ENCODE measurements around the gene NPAS3. TPM values are rescaled to one million over a fixed set of nuclear protein-coding genes. Genes with fewer than 3 reads are reported as not detected.

The NPAS3 gene
- total and polyA plus RNA-seq, 4 donors = 0.07 to 0.09 (median 0.08) TPM; not detected in 1

DNA sequence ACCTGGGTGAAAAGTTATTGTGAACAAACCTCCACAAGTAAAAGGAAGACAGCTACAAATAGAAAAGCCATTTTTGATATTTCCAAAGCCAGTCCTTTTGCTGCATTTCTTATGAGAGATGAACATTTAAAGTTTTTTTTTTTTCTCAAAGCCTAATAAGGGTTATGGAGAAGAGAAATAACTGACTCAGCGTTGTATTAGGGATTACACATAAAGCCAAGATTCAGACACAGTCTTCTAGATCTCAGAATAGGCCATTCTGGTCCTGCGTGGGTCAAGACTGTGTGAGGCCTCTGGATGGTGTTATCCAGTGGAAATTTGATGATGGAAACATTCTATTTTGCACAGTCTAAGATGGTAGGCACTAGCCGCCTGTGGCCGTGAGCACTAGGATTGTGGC lies 552.4 kb downstream of the NPAS3 start (continued):
- TF ChIP-seq, protein P1, sequence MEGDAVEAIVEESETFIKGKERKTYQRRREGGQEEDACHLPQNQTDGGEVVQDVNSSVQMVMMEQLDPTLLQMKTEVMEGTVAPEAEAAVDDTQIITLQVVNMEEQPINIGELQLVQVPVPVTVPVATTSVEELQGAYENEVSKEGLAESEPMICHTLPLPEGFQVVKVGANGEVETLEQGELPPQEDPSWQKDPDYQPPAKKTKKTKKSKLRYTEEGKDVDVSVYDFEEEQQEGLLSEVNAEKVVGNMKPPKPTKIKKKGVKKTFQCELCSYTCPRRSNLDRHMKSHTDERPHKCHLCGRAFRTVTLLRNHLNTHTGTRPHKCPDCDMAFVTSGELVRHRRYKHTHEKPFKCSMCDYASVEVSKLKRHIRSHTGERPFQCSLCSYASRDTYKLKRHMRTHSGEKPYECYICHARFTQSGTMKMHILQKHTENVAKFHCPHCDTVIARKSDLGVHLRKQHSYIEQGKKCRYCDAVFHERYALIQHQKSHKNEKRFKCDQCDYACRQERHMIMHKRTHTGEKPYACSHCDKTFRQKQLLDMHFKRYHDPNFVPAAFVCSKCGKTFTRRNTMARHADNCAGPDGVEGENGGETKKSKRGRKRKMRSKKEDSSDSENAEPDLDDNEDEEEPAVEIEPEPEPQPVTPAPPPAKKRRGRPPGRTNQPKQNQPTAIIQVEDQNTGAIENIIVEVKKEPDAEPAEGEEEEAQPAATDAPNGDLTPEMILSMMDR (IDR thresholded peaks at IDR 0.05; ENCODE audit: low read depth, low read length, missing input control) = no peak
- TF ChIP-seq HNF4G (IDR thresholded peaks at IDR 0.05) (no peak), YY1 (IDR thresholded peaks at IDR 0.05) (no peak), FOXA2 (IDR thresholded peaks at IDR 0.05) (no peak), TAF1 (conservative IDR thresholded peaks at IDR 0.05) (no peak)

- no peak for TF ChIP-seq RXRA (IDR thresholded peaks at IDR 0.05)
- no peak for TF ChIP-seq JUND (IDR thresholded peaks at IDR 0.05)
- TF ChIP-seq REST (IDR thresholded peaks at IDR 0.05) = no peak
- TF ChIP-seq ATF3 (IDR thresholded peaks at IDR 0.05) = no peak
- no peak for TF ChIP-seq SP1 (IDR thresholded peaks at IDR 0.05)
- no peak for TF ChIP-seq TAF1 (conservative IDR thresholded peaks at IDR 0.05)
- Histone ChIP-seq H3K9ac (ENCODE audit: low read depth in 1 of 2, low read length in 2 of 2) (no peak overlapping the region), H3K4me3 (ENCODE audit: low read depth in 1 of 3, low read length in 3 of 3) (no peak overlapping the region), H3K4me1 (ENCODE audit: control insufficient read depth in 4 of 4, insufficient read depth in 4 of 4, low read length in 3 of 4) (no peaks in the 10 kb centered on the region), H3K27me3 (ENCODE audit: control insufficient read depth in 4 of 4, insufficient read depth in 4 of 4, low read length in 3 of 4) (peaks cover 0 to 4% (median 0%) of the 10 kb centered on the region in 4 donors), H3K9me3 (ENCODE audit: control insufficient read depth in 4 of 4, low read length in 3 of 4) (peaks cover 0 to 2% (median 0%) of the 10 kb centered on the region in 4 donors), H3K27ac (ENCODE audit: low read depth in 1 of 2, low read length in 2 of 2) (no peak overlapping the region), H3K36me3 (ENCODE audit: control insufficient read depth in 4 of 4, insufficient read depth in 3 of 4, low read depth in 1 of 4, low read length in 3 of 4) (no peaks in the 10 kb centered on the region)
- WGBS = 75% methylated on average over 4 of the region's 4 CpGs
- no peak for DNase-seq (ENCODE audit: low spot score)
Measured at GRCh38 chr14:33492491-33492890, 553.8 kb downstream of the NPAS3 start.

DNA sequence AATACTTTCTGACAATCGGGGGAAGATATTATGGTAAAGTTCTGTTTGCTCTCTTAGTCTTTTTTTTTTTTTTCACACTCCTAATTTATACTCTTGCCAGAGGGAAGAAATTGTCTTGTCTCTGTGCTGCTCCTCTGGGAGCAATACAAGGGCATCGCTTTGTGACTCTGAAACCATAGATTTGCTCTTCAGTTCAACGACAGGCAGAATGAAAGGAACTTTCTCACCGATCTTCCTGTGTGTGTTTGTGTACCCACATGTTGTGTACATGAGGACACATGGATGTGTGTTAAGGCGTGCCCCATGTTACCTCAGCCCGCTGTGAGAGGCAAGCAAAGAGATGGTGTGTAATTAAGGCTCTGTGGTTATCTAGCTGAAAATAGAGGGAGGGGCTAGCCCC lies 554.6 kb downstream of the NPAS3 start:
- no peak overlapping the region for H3K27ac ChIP-seq (ENCODE audit: low read depth in 1 of 2, low read length in 2 of 2)
- TF ChIP-seq, protein P2, sequence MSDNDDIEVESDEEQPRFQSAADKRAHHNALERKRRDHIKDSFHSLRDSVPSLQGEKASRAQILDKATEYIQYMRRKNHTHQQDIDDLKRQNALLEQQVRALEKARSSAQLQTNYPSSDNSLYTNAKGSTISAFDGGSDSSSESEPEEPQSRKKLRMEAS (IDR thresholded peaks at IDR 0.05) = no peak
- H3K36me3 ChIP-seq (ENCODE audit: control insufficient read depth in 4 of 4, insufficient read depth in 3 of 4, low read depth in 1 of 4, low read length in 3 of 4) = no peaks in the 10 kb centered on the region
- no peaks in the 10 kb centered on the region for H3K4me1 ChIP-seq (ENCODE audit: control insufficient read depth in 4 of 4, insufficient read depth in 4 of 4, low read length in 3 of 4)
- H3K27me3 ChIP-seq (ENCODE audit: control insufficient read depth in 4 of 4, insufficient read depth in 4 of 4, low read length in 3 of 4) = peaks cover 0 to 4% (median 0%) of the 10 kb centered on the region in 4 donors
- WGBS = 64% methylated on average over 6 of the region's 6 CpGs
- DNase-seq (ENCODE audit: low spot score) = no peak
- peaks cover 0 to 2% (median 0%) of the 10 kb centered on the region in 4 donors for H3K9me3 ChIP-seq (ENCODE audit: control insufficient read depth in 4 of 4, low read length in 3 of 4)
- no peak overlapping the region for H3K4me3 ChIP-seq (ENCODE audit: low read depth in 1 of 3, low read length in 3 of 3)
- no peak overlapping the region for H3K9ac ChIP-seq (ENCODE audit: low read depth in 1 of 2, low read length in 2 of 2)

Measured in liver (tissue), 9 donors.